ENCODE data around the gene MAGI1.

DNA sequence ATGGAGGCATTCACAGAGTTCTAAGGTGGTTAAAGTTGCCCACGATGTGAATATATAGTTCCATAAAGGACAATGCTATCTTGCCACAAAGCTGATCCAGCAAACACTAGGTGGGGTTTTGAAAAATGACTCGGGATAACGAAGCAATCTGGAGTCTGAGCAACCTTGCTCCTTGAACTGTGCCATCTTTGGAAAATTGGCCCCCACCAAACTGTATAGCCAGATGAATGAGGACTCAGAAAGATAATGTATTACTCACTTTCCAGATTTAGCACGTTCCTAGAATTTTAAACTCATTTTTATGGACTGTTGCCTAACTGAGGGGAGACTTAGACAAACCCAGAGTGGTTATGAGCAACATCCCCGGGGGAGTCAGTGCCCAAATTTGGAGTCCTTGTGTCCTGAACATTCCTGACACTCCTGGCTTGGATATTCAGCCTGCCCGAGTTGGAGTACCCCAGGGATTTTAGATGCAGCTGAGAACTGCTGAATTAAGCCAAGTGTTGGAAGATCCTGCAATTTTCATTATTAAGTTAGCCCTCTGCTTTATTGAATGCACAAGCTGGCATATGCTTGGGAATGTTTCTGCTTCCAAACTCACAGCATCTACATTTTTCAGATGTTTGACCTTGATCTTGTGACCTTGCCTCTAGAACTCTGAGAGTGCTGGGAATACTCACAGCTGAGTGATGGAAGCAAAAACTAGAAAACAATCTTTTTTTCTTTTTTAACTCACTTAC, 8.8 kb upstream of the MAGI1 start:
- TF ChIP-seq CTCF (IDR thresholded peaks at IDR 0.05) (no peak), POLR2A (IDR thresholded peaks at IDR 0.05) (no peak)

Measured in lower leg skin (tissue), 3 donors.